HG03432 (cell line): Measurements from ENCODE around the gene ERF.
A peak's percentile ranks its signal among the peaks of the same experiment; 100 is the strongest.
"Not testable (repeated sequence)": the region's sequence is repeated elsewhere in the genome, so short reads cannot be mapped to it uniquely, and the experiment has no call there.

Experiments used
- ATAC-seq: cut with Tn5 transposase; IDR thresholded peaks from one replicate; pipeline ENCODE4 v1.9.1; 2021; ENCODE audit warnings: mild to moderate bottlenecking, moderate library complexity; ENCODE audit not compliant: unreplicated experiment

Gene ERF

DNA sequence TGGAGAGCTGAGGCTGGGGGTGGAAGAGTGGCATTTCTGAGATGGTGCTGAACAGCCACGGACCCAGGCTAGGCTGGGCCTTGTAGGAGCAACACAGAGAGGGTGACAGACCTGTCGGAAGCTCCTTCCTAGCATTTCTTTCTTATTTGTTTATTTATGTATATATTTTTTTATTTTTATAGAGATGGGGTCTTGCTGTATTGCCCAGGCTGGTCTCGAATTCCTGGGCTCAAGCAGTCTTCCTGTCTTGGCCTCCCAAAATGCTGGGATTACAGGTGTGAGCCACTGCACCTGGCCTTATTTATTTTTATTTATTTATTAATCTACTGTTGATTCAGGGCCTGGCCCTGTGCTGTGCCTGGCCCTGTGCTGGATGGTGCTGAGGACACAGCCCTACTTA is 20.6 kb upstream of the ERF start:
- ATAC-seq: no peak

DNA sequence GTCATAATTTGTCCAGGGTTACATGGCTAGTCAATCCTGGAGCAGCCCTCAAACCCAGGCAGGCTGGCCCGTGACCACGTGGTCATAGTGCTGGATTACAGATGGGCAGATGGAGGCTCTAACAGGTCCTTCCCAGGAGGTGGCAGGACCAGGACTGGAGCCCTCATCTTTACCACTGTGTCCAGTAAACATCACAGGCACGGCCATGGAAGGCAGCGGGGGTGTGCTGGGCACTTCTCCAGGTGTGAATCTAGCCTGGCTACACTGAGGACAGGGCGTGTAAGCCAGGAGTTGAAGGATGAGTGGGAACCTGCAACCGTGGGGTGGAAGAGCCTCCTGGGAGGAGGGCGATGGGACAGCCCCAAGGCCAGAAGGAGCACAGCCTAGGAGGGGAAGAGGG is 20.2 kb upstream of the ERF start:
- ATAC-seq: no peak

DNA sequence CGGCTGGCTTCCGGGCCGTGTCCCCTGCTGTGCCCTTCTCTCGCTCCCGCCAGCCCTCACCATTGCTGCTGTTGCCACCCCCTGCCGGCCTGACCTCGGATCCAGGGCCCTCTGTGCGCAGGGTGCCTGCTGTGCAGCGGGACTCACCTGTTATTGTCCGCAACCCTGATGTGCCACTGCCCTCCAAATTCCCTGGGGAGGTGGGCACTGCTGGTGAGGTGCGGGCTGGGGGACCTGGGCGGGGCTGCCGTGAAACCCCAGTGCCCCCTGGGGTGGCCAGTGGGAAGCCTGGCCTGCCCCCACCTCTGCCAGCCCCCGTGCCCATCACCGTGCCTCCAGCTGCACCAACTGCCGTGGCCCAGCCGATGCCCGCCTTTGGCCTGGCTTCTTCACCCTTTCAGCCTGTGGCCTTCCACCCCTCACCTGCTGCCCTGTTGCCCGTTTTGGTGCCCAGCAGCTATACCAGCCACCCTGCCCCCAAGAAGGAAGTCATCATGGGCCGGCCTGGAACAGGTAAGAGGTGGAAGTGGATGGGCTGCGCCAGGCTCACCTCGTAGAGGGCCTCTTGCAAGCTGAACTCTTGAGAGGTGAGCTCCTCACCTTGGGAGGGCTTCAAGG is 19.2 kb upstream of the ERF start:
- no peak for ATAC-seq

DNA sequence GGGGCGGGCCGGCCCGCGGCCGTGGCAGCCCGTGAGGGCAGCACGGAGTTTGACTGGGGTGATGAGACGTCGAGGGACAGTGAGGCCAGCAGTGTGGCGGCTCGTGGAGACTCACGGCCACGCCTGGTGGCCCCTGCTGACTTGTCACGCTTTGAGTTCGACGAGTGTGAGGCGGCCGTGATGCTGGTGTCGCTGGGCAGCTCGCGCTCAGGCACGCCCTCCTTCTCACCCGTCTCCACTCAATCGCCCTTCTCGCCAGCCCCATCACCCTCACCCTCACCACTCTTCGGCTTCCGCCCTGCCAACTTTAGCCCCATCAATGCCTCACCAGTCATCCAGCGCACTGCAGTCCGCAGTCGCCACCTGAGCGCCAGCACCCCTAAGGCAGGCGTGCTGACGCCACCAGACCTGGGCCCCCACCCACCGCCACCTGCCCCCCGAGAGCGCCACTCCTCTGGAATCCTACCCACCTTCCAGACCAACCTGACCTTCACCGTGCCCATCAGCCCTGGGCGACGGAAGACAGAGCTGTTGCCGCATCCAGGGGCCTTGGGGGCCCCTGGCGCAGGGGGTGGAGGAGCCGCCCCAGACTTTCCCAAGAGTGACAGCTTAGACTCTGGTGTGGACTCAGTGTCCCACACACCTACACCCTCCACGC is 18.6 kb upstream of the ERF start:
- no peak for ATAC-seq

DNA sequence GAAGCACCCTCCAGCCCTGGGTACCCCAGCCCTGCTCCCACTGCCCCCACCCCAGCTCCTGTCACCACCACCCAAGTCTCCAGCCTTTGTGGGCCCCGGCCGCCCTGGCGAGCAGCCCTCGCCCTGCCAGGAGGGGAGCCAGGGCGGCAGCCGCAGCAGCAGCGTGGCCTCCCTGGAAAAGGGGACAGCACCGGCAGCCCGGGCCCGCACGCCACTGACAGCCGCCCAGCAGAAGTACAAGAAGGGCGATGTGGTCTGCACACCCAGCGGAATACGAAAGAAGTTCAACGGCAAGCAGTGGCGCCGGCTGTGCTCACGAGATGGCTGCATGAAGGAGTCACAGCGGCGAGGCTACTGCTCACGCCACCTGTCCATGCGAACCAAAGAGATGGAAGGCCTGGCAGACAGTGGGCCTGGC is 18.1 kb upstream of the ERF start:
- no peak for ATAC-seq

DNA sequence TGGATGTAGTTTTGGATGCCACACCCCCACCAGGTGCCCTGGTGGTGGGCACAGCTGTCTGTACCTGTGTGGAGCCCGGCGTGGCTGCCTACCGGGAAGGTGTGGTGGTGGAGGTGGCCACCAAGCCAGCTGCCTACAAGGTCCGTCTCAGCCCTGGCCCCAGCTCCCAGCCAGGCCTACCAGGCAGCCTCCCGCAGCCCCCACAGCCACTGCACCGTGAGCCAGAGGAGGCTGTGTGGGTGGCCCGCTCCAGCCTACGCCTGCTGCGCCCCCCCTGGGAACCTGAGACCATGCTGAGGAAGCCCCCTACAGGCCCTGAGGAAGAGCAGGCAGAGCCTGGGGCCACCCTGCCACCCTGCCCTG is 17.6 kb upstream of the ERF start:
- no peak for ATAC-seq

DNA sequence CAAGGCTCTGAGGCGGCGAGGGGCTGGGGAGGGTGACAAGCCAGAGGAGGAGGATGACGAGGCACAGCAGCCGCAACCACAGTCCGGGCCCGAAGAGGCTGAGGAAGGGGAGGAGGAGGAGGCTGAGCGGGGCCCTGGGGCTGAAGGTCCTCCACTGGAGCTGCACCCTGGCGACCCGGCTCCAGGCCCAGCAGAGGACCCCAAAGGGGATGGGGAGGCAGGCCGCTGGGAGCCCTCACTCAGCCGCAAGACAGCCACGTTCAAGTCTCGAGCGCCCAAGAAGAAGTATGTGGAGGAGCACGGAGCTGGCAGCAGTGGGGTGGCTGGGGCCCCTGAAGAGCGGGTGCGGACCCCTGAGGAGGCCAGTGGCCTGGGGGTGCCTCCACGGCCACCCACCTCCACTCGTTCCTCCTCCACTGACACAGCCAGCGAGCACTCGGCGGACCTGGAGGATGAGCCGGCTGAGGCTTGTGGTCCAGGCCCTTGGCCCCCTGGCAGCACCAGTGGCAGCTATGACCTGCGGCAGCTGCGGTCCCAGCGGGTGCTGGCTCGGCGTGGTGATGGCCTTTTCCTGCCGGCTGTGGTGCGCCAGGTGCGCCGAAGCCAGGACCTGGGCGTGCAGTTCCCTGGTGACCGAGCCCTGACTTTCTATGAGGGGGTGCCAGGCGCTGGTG is 17.1 kb upstream of the ERF start:
- ATAC-seq: no peak

DNA sequence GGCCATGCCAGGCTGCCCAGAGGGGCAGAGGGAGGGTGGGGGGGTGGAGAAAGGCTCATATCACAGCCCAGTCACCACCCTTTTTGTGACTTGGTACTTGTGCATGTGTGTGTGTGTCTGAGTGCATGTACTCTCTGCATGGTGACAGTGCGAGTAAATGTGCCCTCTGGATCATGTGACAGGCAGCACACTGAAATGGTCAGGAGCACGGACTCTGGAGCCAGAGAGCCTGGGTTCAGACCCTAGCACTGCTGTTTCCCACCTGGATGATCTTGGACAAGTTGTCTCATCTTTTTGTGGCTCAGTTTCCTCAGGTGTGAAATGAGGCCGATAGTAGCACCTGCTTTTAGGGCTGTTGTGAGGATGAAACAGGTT is 16.1 kb upstream of the ERF start:
- no peak for ATAC-seq

DNA sequence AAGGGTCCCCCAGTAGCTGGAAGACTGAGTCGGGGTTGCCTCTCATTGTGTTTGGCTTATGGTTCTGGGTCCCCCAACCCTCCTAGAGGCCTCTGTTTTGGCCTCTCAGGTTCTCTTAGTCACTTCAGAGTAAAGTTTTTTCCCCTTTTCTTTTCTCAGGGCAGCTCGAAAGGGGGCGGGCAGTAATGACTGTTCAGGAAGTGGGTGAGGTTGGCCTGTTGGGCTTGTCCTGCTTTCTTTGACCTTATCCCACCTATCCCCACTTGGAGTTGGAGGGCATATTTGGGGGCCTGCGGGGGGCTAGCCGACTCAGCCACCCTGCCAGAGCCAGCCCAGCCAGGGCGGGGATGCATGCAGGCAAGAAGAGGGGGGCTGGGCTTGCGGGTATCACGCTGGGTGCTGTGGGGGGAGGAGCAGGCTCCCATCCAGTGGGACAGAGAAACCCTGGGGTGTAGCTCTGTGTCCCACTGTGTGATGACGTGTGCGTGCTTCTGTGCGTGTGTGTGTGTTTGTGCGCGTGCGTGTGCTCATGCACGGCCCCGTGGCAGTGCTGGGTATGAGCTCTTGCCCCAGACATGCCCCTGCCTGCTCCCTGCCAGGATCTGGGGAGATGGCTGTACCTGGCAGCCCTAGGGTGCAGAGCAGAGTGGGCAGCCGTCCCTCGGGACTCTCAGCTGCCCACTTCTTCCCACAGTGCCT is 15.6 kb upstream of the ERF start:
- no peak for ATAC-seq

DNA sequence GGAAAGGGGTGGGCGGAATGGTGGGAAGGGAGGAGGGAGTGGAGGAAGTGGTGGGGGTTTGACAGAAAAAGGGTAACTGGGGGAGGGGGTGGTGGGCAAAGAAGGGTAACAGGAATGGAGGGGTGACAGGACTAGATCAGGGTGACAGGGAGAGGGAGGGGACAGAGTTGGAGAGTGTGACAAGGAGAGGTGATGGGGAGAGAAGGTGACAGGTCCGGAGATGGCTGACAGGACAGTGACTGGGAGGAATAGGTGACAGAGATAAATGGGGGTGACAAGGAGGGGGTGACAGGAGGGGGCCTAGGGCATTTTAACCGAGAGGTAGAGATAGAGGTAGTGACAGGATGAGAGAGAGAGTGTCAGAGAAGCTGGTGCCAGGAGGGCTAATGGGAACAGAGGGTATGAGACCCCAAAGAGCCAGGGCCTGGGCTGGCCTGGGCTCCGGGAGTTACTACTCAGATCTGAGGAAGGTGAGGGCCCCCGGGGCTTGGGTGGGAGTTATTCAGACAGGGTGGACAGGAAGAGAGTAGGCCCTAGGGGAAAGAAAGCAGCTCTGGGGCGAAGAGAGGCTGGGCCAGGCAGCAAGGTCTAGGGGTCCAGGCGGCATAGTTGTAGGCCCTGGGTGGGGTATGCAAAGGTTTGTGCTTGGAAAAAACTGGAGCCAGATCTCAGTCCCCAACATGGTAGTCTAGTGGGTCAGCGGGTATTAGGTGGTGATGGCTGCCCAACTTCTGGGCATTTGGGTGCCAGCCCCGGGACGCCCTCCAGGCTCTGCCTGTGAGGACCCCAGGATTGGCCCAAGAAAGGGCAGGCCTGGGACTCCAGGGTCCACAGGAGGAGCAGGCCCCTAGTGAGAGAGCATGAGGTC is 14.8 kb upstream of the ERF start:
- ATAC-seq: no peak

DNA sequence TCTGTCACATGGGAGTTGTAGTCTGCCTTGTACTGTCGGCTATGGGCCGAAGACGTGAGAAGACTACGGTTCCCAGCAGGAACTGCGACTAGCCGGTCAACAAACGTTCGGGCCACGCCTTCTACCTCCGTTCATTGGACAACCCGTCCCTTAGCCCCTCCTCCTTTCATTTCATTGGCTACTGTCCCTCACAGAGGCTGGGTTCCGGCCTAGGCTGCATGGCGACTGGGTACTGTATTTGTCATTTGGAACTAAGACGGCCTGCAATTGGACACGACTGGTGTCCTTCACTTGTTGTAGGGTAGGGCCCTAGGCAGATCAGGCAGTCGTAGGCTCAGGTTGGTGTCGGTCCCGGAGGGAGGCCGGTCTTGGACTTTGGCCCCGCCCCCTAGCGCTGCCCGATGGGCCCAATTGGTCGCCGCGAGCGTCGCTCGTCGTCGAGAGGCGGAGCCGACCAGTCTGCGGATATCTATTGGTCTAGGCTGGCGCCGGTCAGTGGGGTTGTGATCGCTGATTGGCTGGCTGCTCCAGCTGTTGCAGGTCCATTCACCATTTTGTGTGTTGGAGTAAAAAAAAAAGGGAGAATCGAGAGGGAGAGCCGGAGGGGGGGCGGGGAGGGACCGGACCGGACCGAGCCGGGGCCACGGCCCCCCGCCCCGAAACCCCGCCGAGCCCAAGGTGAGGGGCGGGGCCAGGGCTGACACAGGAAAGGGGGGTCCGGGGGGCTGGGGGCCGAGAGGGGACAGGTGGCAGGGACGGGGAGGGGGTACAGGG is 14.0 kb upstream of the ERF start, which contains the start of gene CIC:
Gene CIC (plus strand): TSS at position 549 of the 774 bp plus-strand sequence. CDS start 2,532 bp downstream, outside the sequence.
- peak; percentile 74 for ATAC-seq

DNA sequence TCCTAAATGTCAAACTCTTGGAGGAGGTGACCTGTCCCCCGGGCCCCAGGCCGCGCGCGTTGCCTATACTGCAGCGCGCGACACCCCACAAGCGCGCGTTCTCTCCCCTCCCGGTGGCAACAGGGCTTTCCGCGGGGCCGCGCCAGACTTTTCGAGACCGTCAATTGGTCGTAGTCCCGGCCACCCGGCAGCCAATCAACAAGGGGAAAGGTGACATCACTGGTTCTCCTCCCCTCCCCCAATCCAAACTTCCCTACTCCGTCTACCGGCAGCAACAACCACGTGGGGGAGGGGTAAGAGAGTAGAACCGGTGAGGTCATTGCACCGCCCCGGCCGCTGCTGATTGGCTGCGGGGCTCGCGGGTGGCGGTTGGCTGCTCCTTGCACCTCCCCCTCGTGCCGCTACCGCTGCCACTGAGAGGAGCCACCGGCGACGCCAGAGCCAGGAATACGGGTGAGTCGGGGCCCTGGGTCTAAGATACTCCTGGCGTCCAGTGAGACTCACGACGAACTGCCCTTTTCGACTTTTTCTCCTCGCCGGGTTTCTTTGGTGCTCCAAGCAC is 13.3 kb upstream of the ERF start:
- peak; percentile 60 for ATAC-seq

DNA sequence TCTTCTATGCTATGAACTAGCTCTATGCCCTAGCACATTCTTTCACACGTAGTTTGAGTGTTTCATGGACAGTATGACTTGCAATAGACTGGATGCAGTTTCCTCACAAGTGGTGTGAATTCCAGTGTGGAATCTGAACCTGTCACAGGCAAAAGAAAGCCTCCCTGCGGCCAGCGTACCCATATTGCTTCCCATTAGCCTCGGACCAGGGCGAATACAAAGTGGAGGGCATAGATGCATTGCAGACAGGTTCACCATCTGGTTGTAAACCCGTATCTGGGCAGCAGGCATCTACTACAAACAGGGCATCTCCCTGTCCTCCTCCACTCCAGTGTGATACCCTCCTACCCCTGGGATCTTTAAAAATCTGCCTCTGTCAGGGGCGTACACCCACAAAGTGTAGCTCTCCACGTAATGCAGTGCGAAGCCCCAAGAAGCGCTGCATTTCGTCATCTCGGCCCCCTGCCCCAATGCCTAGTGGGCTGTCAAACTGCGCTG is 12.8 kb upstream of the ERF start:
- no peak for ATAC-seq

DNA sequence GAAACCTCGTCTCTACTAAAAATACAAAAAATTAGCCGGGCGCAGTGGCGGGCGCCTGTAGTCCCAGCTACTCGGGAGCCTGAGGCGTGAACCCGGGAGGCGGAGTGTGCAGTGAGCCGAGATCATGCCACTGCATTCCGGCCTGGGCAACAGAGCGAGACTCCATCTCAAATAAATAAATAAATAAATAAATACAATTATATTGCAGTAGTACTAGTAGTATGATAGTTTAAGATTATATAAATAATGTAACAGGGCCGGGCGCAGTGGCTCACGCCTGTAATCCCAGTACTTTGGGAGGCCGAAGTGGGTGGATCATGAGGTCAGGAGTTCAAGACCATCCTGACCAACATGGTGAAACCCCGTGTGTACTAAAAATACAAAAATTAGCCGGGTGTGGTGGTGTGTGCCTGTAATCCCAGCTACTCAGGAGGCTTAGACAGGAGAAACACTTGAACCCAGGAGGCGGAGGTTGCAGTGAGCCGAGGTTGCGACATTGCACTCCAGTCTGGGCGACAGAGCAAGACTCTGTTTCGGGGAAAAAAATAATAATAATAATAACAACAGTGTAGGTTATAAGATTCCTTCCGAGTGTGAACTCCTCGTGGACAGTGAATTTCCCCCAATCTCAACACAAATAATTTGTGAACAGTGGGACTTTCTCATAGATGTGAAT is 12.1 kb upstream of the ERF start:
- not testable (repeated sequence) for ATAC-seq

DNA sequence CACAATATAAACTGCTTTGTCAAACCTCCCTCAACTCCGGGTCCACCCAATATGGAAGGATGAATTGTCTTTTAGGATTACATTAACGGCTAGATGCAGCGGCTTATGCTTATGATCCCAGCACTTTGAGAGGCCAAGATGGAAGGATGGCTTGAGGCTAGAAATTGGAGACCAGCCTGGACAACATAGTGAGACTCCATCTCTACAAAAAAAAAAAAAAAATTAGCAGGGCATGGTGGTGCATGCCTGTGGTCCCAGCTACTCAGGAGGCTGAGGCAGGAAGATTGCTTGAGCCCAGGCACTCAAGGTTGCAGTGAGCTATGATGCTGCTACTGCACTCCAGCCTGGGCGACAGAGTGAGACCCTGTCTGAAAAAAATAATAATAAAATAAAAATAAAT is 11.2 kb upstream of the ERF start:
- not testable (repeated sequence) for ATAC-seq

DNA sequence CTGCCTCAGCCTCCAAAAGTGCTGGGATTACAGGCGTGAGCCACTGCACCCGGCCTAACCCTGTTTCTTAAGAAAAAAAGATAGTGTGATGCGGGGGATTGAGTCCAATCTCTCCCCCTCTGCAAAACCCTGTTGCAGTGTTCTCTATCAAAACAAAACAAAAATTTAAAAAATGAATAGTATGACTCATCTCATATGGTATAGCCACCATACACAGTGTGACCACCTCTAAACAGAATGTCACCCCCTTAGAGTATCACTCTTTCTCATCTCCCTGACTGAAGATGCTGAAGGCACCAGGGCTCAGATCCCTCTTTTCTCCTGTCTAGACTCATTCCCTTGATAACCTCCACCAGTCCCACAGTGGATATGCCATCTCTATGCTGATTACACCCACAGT is 6.8 kb upstream of the ERF start:
- no peak for ATAC-seq

DNA sequence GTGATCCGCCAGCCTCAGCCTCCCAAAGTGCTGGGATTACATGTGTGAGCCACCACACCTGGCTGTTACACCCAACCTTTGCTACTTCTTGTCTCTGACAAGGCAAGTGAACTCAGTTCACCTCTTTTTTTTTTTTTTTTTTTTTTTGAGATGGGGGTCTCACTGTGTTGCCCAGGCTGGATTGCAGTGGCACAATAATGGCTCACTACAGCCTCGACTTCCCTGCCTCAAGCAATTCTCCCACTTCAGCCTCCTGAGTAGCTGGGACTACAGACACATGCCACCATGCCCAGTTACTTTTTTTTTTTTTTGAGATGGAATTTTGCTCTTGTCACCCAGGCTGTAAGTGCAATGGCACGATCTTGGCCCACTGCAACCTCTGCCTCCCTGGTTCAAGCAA is 2.9 kb upstream of the ERF start:
- ATAC-seq: not testable (repeated sequence)

DNA sequence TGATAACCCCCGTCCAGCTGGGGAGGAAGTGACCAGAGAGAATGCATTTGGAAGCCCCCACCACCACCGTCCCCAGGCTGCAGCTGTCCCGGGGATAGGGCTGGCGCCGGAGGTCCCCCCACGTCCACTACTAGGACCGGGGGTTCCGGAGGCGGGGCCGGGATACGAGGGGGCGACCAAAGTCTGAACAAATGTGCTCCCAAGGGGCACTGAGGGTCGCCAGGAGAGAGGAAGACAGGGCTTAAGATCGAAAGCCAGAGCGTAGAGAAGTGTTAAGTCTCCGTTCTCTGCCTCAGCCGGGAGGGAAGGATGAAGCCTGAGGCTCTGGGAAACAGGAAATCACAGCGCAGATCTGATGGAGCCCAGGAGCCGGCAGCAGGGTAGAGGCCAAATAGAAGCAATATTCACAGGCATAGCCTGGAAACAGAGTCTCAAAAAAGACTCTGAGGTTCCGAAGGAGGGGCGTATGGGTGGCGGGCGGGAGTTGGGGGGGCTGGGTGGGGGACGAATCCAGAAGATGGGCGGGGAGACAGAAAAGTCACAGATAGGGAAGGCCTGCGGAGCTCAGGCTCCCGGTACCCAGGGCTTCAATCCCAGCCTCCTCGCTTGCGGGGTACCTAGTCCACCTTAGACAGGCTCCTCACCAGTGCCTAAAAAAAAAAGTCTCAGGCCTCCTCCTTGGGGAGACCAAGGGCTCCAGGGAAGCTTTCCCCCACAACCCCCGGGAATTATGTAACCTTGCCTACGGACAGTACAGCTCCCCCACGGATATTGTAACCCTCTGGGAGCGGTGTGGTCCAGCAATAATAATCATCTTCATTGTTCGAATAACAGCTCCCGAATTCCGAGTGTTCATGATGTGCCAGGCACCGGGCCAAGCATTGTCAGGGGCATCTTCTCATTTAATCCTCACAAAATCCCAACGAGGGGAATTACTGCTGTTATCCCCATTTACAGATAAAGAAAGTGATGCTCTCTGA is 1.1 kb upstream of the ERF start:
- ATAC-seq: no peak
